GM21447 (cell line): ENCODE measurements around the gene TMEM8B.
A peak's percentile ranks its signal among the peaks of the same experiment; 100 is the strongest.

Experiments
- ATAC-seq: cut with Tn5 transposase; IDR thresholded peaks from one replicate; pipeline ENCODE4 v1.9.1; 2021; ENCODE audit not compliant: unreplicated experiment

The TMEM8B gene

GRCh38 chr9:35829084-35829763, at the start of gene TMEM8B:
TMEM8B (plus strand) TSS chr9:35829228; CDS start chr9:35829448, 220 bp downstream.
- ATAC-seq: peak; percentile 76

DNA sequence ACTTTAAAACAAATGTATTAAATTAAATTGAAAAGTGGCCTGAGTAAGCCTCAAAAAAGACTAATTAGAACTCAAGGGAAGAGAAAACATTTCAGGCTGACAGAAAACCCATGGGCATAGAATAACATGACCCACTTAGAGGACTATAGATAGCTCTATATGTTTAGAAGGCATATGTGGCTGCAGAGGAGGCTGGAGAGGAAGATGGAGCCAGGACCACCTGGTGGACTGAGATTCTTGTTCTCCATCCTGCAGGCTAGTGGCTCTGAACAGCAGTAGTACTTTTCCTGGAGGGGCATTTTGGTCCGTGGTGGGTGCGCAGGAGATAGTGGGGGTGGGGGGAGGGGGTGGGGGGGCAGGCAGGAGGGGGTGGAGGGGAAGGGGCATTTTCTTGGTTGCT, 48.0 kb upstream of the TMEM8B start:
- ATAC-seq: no peak

- ATAC-seq: no peak
Measured at GRCh38 chr9:35783418-35783817, 45.6 kb upstream of the TMEM8B start.

DNA sequence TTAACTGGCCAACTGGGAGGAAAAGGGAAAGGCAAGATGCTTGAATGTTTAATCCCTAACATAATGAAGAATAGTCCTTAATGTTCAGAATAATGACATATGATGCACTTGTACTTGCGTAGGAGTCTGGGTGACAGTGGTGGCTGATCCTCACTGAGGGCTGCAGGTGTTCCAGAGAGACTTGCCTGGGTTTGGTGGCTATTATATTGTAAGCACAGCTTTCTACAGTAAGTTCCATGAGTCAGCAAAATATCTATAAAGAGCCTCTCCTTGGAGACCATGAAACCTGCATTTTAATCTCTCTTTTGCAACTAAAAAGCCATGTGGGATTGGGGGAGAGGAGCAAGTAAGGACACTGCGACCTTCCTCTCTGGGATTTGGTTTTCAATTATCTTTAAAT, 39.5 kb upstream of the TMEM8B start:
- no peak for ATAC-seq

DNA sequence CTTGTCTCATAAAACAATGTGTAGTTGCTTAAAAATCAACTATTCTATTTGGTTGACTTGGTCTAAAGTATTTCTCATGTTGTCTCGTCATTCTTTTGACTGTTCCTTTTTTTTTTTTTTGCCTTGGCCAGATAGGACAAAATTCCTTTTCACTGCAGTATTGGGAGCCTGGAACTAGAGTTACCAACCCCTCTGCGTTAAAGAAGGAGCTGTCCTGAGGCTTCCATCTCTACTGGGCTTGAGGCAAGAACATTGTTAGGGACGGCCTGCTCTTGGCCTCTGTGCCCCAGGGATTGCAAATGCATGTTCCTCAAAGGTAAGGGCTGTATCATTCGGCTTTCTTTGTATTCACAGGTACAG, 39.0 kb upstream of the TMEM8B start:
- ATAC-seq: no peak

DNA sequence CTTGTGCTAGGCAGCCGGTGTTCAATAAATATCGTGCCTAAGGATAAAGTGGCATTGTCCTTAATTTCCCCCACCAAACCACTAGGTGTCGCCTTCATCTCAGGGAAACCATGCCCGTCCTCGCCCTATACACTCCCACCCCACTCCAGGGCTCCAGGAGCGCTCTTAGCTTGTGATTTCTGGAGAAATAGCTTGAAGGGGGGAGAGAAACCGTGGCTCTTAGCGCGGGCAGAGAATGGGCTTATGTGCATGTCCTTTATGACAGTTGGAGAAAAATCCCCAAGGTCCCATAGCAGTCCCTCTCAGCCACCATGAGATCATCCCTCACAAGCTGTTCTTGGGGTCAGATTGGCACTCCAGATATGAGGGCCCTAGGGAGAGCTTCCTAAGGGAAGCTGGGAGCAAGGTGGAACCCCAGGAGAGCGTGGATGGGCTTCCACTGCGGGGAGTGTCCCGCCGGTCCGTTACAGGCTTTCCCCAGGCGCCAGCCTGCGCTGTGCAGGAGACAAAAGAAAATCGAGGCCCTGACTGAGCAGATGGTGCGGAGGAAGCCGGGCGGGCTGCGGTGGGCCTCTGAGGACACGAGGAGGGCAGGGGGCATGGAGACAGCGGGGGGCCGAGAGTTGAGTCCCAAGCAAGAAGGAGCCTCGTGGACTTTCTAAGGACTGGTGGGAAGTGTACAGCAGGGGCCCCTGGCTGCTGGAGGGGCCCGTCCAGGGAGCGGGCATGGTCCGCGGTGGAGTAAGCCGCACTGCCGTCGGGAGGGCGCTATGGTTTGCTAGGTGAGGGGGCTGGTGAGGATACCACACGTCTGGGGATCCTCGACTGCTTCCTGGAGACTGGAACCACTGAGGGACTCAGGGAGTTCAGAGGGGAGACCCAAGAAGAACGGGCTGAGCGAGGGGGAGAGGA, 38.4 kb upstream of the TMEM8B start:
- no peak for ATAC-seq

DNA sequence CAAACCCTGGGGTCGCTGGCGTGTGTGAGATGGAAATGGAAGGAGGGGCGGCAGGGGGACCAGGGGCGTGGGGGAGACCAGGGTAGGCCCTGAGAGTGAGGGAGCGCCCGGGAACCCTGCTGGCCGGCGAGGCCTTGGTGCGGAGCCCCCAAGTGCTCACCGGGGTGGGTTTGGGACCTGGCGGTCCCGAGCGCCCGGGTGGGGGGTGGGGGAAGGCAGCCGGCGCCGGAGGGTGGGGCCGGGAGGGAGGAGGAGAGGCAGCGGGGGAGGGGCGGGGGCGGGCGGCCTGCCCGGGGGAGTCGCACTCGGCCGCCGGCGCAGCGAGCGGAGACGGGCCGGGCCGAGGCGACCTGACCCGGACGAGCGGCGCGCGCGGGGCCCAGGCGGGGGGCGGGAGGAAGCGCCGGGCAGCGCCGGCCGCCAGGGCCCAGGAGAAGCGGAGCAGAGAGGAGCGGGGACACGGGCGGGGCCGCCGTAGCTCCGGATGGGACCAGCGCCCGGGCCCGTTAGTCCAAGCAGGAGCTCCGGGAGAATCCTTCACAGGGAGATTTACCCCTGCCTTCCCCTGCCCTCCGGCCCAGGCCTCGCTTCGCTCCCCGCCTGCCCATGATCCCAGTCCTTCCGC, 37.6 kb upstream of the TMEM8B start, which contains the start of gene NPR2:
Gene NPR2 (plus strand): TSS at position 295 of the 625 bp plus-strand sequence. CDS start 818 bp downstream, outside the sequence.
- ATAC-seq: no peak

GRCh38 chr9:35792024-35792813, 36.8 kb upstream of the TMEM8B start:
- ATAC-seq: no peak

DNA sequence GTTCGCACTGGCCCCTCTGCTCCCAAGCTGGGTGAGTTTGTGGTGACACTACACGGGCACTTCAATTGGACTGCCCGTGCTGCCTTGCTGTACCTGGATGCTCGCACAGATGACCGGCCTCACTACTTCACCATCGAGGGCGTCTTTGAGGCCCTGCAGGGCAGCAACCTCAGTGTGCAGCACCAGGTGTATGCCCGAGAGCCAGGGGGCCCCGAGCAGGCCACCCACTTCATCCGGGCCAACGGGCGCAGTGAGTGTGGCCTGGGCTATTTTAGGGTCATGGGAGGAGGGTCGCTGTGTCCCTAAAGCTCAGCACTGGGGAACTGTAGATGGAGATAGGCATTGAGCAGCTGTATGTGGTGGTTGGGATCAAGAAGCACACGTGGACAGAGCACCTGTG, 36.2 kb upstream of the TMEM8B start:
- ATAC-seq: no peak

DNA sequence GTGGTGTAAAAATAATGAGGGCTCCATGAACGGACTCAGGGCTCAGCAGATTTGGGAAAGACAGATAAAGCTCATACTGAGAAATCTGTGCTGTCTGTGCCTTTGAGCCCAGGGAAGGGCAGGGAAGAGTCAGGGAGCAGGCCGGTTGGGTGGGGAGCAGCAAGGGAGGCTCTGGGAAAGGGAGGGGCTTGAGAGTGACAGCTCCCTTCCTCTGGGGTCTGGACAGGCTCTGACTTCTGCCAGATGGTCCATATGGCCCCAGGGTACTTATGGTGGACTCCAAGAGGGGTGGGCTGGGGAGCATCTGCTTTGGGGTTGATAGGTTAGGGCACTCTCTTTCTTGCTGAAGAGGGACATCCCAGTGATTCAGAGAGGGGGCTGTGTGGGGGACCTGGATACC, 35.6 kb upstream of the TMEM8B start:
- no peak for ATAC-seq

DNA sequence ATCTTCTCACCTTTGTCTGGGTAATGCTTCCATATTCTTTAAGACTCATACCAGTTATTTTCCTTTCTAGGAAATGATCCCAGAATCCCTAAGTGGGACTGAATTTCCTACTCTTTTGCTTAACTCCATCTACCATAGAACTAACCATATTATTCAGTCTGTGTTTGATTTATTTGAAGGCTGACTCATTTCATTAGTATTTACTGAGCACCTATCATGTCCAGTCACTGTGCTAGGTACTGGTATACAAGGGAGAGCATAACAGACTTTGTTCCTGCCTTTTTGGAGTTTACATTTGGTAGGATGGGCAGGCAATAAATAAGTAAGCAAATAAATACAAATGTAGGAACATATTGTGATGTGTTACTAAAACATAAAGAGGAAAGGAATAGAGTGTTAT, 33.3 kb upstream of the TMEM8B start:
- ATAC-seq: no peak

GRCh38 chr9:35797311-35798109, 31.5 kb upstream of the TMEM8B start:
- no peak for ATAC-seq

DNA sequence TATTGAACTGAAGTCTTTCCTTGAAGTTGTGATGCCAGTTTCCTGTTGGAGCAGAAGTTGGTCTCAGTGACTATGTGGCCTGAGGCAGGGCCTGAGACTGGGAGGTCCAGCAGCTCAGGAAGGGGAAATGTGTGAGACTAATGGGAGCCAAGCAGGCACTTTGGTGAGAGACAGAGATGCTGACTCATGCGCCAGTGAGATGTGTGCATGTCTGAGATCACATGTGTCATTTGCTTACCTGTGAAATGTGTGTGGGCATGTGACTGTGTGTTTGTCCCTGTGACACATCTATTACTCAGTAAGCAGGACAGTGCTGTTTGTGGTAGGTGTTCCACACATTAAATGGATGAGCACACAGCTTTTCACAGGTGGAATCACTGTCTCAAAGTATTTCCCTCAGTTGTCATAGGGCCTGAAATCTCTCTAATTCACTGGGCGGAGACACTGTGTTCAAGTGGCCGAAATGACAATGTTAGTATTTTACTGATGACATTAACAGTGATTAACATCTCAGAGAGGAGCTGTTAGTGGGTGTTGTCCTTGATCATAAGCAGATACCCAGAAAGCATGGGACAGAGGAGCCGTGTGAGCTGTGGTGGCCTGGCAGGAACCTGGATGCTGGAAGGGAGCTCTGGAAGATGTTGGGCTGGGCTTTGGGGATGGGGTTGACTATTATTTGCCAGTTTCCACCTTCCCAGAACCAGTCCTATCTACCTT, 30.2 kb upstream of the TMEM8B start:
- ATAC-seq: peak; percentile 52

DNA sequence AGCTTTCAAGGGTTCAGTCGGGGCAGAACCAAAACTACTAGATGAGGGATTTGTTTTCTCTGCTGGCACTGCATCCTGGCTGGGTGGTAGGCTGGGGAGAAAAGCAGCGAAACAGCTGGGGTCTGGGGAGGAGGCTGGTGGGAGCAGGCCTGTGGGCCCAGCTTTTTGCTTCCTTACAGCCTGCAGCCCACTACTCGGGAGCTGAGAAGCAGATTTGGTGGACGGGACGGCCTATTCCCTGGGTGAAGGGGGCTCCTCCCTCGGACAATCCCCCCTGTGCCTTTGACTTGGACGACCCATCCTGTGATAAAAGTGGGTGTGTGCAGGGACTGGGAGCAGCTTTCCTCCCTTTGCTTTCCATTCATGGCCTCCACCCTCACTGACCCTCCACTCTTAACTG, 28.5 kb upstream of the TMEM8B start:
- no peak for ATAC-seq

GRCh38 chr9:35801328-35802128, 27.5 kb upstream of the TMEM8B start:
- ATAC-seq: no peak

DNA sequence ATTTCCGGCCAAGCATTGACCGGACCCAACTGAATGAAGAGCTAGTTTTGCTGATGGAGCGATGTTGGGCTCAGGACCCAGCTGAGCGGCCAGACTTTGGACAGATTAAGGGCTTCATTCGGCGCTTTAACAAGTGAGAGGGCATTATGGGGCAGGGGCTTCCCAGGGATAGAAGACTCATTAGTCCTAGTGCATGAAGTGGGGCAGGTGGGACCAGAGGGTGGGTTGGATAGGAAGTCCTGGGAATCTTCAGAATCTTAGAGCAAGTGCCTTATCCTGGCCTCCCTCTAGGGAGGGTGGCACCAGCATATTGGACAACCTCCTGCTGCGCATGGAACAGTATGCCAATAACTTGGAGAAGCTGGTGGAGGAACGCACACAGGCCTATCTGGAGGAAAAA, 22.9 kb upstream of the TMEM8B start:
- no peak for ATAC-seq

- no peak for ATAC-seq
Measured at GRCh38 chr9:35808433-35808832, 20.6 kb upstream of the TMEM8B start.

GRCh38 chr9:35810122-35810521, 18.9 kb upstream of the TMEM8B start:
- ATAC-seq: no peak
